Testis (tissue), 3 donors: ENCODE measurements around the gene AUTS2. TPM values are rescaled to one million over a fixed set of nuclear protein-coding genes. Genes with fewer than 3 reads are reported as not detected.

Experiments
- DNase-seq: peaks from one replicate; pipeline ENCODE4 v3.0.0-alpha.2; 2019
- H3K27ac ChIP-seq, 2 donors: fragments of 200-600 bp; sonication (generic); one replicate each; pipeline ENCODE4 v1.5.1; 2019
- H3K27me3 ChIP-seq: fragments of 200-600 bp; sonication (generic); one replicate; pipeline ENCODE4 v1.5.1; 2019
- H3K36me3 ChIP-seq: fragments of 200-600 bp; sonication (generic); one replicate; pipeline ENCODE4 v1.5.1; 2017; ENCODE audit warnings: low read depth; ENCODE audit errors: missing control alignments
- H3K4me1 ChIP-seq: fragments of 200-600 bp; sonication (generic); one replicate; pipeline ENCODE4 v1.5.1; 2019
- H3K4me3 ChIP-seq, 2 donors: fragments of 200-600 bp; sonication (generic); one replicate each; pipeline ENCODE4 v1.5.1; 2017 to 2019
- H3K9me3 ChIP-seq: fragments of 200-600 bp; sonication (generic); one replicate; pipeline ENCODE4 v1.5.1; 2017
- CTCF ChIP-seq, 3 experiments: fragments of 450-650 bp in 2 of 3; fragments of 200-600 bp in 1 of 3; sonication (generic) in 1 of 3; IDR thresholded peaks; one replicate each; pipeline ENCODE4 v1.5.1; 2016 to 2019; ENCODE audit warnings: antibody characterized with exemption in 3 of 3, mild to moderate bottlenecking in 2 of 3, moderate library complexity in 1 of 3
- POLR2A ChIP-seq: fragments of 450-650 bp; IDR thresholded peaks from one replicate; pipeline ENCODE4 v1.6.1; 2017; ENCODE audit warnings: antibody characterized with exemption, mild to moderate bottlenecking, moderate library complexity
- WGBS, 2 donors: methylation state at CpG; one replicate each; pipeline ENCODE4 v1.1.5; 2018; 5-methylcytosine and 5-hydroxymethylcytosine counted together
- intact Hi-C: fragments of 100-400 bp; cut with DNase I; formaldehyde crosslinking; loops from one replicate; pipeline ENCODE4 v1.15.1; 2023; ENCODE audit warnings: low total_unique reads
- polyA plus RNA-seq: library from polyadenylated mRNA; stranded (reverse); fragments of 350-450 nt; fragmentation: Illumina TruSeq; extraction: RNeasy Lipid Tissue Mini Kit (QIAGEN cat#74804); gene quantifications from one replicate; pipeline ENCODE4 v1.2.3, GENCODE V29; 2014; ENCODE audit warnings: low read depth, low replicate concordance; ENCODE audit not compliant: insufficient read depth
- total RNA-seq, 2 donors: library from RNA; depleted of rRNA; stranded (reverse); fragments of >200 nt; gene quantifications; one replicate each; pipeline ENCODE4 v1.2.3, GENCODE V29; 2016

The AUTS2 gene
- total and polyA plus RNA-seq, 3 donors from 2014 or later = 21.3 to 75.5 (median 56.1) TPM

- Histone ChIP-seq H3K4me1 (no peaks in the 10 kb centered on the region), H3K9me3 (no peaks in the 10 kb centered on the region), H3K27ac (no peak overlapping the region), H3K27me3 (no peaks in the 10 kb centered on the region), H3K4me3 (no peak overlapping the region), H3K36me3 (no peaks in the 10 kb centered on the region)
- no peak for DNase-seq
- intact Hi-C loops = no loop called here
- WGBS, 2 donors = 88 to 90% methylated on average over 1 of the region's 1 CpG
- TF ChIP-seq CTCF (IDR thresholded peaks at IDR 0.05) = no peak
- TF ChIP-seq POLR2A = no peak
Measured at GRCh38 chr7:70312336-70312735, 714.1 kb downstream of the AUTS2 start.

GRCh38 chr7:70313271-70313670 lies 715.0 kb downstream of the AUTS2 start:
- H3K9me3 ChIP-seq = no peaks in the 10 kb centered on the region
- 94 to 100% methylated on average over 3 of the region's 3 CpGs for WGBS, 2 donors
- H3K27me3 ChIP-seq = no peaks in the 10 kb centered on the region
- TF ChIP-seq CTCF (IDR thresholded peaks at IDR 0.05) (no peak), POLR2A (no peak)
- DNase-seq = no peak
- intact Hi-C loops = no loop called here
- H3K4me3 ChIP-seq = no peak overlapping the region
- H3K4me1 ChIP-seq = no peaks in the 10 kb centered on the region
- H3K27ac ChIP-seq = no peak overlapping the region
- no peaks in the 10 kb centered on the region for H3K36me3 ChIP-seq

- no peak overlapping the region for H3K27ac ChIP-seq
- no peak overlapping the region for H3K4me3 ChIP-seq
- H3K27me3 ChIP-seq = no peaks in the 10 kb centered on the region
- no peak for TF ChIP-seq CTCF (IDR thresholded peaks at IDR 0.05)
- no peak for TF ChIP-seq POLR2A
- no peak for DNase-seq
- 86 to 89% methylated on average over 10 of the region's 10 CpGs for WGBS, 2 donors
- H3K9me3 ChIP-seq = no peaks in the 10 kb centered on the region
- intact Hi-C loops = no loop called here
- H3K4me1 ChIP-seq = no peaks in the 10 kb centered on the region
- no peaks in the 10 kb centered on the region for H3K36me3 ChIP-seq
Measured at GRCh38 chr7:70313687-70314086, 715.4 kb downstream of the AUTS2 start.

- no peak overlapping the region for H3K4me3 ChIP-seq
- intact Hi-C loops = no loop called here
- no peaks in the 10 kb centered on the region for H3K9me3 ChIP-seq
- no peak overlapping the region for H3K27ac ChIP-seq
- H3K27me3 ChIP-seq = no peaks in the 10 kb centered on the region
- TF ChIP-seq POLR2A (no peak), CTCF (IDR thresholded peaks at IDR 0.05) (no peak)
- no peaks in the 10 kb centered on the region for H3K4me1 ChIP-seq
- DNase-seq = no peak
- no peaks in the 10 kb centered on the region for H3K36me3 ChIP-seq
- 83 to 97% methylated on average over 2 of the region's 2 CpGs for WGBS, 2 donors
Measured at GRCh38 chr7:70314221-70314620, 715.9 kb downstream of the AUTS2 start.

- Histone ChIP-seq H3K4me3 (no peak overlapping the region), H3K36me3 (no peaks in the 10 kb centered on the region), H3K9me3 (no peaks in the 10 kb centered on the region), H3K4me1 (no peaks in the 10 kb centered on the region), H3K27ac (no peak overlapping the region), H3K27me3 (no peaks in the 10 kb centered on the region)
- intact Hi-C loops = no loop called here
- 85 to 89% methylated on average over 7 of the region's 7 CpGs for WGBS, 2 donors
- DNase-seq = no peak
- TF ChIP-seq POLR2A (no peak), CTCF (IDR thresholded peaks at IDR 0.05) (no peak)
Measured at GRCh38 chr7:70316745-70317144, 718.5 kb downstream of the AUTS2 start.
